Fibroblast of villous mesenchyme (primary cell): ENCODE data around the gene SGPL1. TPM values are rescaled to one million over a fixed set of nuclear protein-coding genes. Genes with fewer than 3 reads are reported as not detected.
A peak's percentile ranks its signal among the peaks of the same experiment; 100 is the strongest.
"Not testable (repeated sequence)": the region's sequence is repeated elsewhere in the genome, so short reads cannot be mapped to it uniquely, and the experiment has no call there.

ENCODE experiments used
- DNase-seq: peaks from one replicate; pipeline ENCODE4 v3.0.0-alpha.2; 2010; ENCODE audit warnings: low read depth
- H3K4me3 ChIP-seq: 2 replicates; pipeline ENCODE4 v1.5.1; 2011; ENCODE audit warnings: low read depth, mild to moderate bottlenecking, low read length
- CTCF ChIP-seq: IDR thresholded peaks from 2 replicates; pipeline ENCODE4 v1.5.1; 2012; ENCODE audit warnings: low read depth, mild to moderate bottlenecking, low read length; ENCODE audit not compliant: insufficient read depth
- total RNA-seq: library from RNA; depleted of rRNA; stranded (reverse); fragments of >200 nt; gene quantifications from 2 replicates; pipeline ENCODE4 v1.2.3, GENCODE V29; 2012

Gene SGPL1
- 50.9 and 54.4 TPM in 2 replicates for total RNA-seq

GRCh38 chr10:70815504-70816219, at the start of gene SGPL1:
Gene SGPL1, plus strand, starts transcription at chr10:70815948. Its CDS starts 906 bp downstream, at chr10:70816854.
- H3K4me3 ChIP-seq = peak within 1 kb of the TSS; percentile 82
- peak; percentile 79 for DNase-seq
- TF ChIP-seq CTCF = peak; percentile 90

DNA sequence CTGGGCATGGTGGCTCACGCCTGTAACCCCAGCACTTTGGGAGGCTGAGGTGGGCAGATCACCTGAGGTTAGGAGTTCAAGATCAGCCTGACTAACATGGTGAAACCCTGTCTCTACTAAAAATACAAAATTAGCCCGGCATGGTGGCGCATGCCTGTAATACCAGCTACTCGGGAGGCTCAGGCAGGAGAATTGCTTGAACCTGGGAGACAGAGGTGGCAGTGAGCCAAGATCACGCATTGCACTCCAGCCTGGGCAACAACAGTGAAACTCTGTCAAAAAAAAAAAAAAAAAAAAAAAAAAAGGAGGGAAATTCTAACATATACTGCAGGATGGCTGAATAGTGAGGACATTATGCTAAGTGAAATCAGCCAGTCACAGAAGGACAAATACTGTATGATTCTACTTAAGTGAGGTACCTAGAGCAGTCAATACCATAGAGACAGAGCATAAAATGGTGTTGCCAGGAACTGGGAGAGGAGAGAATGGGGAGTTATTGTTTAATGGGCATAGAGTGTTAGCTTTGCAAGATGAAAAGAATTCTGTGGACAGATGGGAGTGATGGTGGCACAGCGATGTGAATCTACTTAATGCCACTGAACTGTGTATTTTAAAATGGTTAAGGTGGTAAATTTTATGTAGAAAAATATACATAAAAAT, 47.6 kb upstream of the SGPL1 start:
- DNase-seq, H3K4me3 ChIP-seq: not testable (repeated sequence)

DNA sequence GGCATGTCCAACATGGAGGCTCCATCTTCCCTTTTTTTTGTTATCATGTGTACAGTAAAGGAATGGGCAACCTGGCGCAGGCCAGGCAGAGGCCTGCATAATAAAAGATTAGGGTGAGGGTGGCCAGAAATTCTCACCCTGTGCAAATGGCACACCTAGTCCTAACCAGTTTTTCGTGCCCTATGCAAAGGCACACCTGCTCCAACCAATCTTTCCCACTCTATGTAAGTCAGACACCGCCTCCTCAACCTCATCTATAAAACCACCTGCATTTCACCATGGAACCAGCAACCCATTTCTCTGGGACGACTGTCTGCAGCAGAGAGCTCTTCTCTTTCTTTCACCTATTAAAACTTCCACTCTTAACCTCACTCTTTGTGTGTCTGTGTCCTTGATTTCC, 46.6 kb upstream of the SGPL1 start:
- no peak overlapping the region for H3K4me3 ChIP-seq
- no peak for TF ChIP-seq CTCF
- DNase-seq = no peak

- no peak overlapping the region for H3K4me3 ChIP-seq
- no peak for TF ChIP-seq CTCF
- no peak for DNase-seq
Measured at GRCh38 chr10:70770001-70770400, 45.7 kb upstream of the SGPL1 start.

GRCh38 chr10:70770516-70770915, 45.2 kb upstream of the SGPL1 start:
- not testable (repeated sequence) for DNase-seq, H3K4me3 ChIP-seq

- no peak overlapping the region for H3K4me3 ChIP-seq
- DNase-seq = no peak
- TF ChIP-seq CTCF = no peak
Measured at GRCh38 chr10:70771311-70772194, 44.2 kb upstream of the SGPL1 start.

DNA sequence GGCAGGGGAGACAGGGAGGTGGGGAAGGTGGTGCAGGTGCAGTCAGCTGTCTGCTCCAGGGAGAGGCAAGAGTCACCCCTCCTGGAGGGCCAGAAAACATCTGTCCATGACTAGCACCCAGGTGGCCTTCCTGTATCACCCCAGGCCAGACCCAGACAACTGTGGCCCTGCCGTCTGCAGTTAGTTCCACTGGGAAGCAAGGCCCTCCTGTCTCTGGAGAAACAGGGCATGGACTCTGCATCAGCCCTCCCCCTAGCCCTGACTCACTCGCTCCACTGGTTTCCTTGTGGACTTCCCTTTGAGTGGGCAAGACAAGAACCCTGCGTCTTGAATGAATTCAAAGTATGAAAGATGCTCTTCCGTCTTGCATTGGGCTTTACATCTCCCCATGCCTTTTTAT, 43.1 kb upstream of the SGPL1 start:
- no peak for DNase-seq
- no peak for TF ChIP-seq CTCF
- H3K4me3 ChIP-seq = no peak overlapping the region
